HepG2 (cell line): Measurements from ENCODE around the gene HINFP. TPM values are rescaled to one million over a fixed set of nuclear protein-coding genes. Genes with fewer than 3 reads are reported as not detected.

Source experiments
- DNMT1 ChIP-seq: sonication (generic); formaldehyde crosslinking; IDR thresholded peaks from 2 replicates; pipeline ENCODE4 v1.5.1; 2020; ENCODE audit warnings: mild to moderate bottlenecking, missing genetic modification reagents
- HDAC2 ChIP-seq: sonication (generic); formaldehyde crosslinking; IDR thresholded peaks from 2 replicates; pipeline ENCODE4 v1.4.0; 2020; ENCODE audit warnings: missing genetic modification reagents
- KDM2A ChIP-seq: sonication (generic); formaldehyde crosslinking; IDR thresholded peaks from 2 replicates; pipeline ENCODE4 v1.4.0; 2020; ENCODE audit warnings: low read depth, missing genetic modification reagents, borderline replicate concordance
- KDM6A ChIP-seq: IDR thresholded peaks from 2 replicates; pipeline ENCODE4 v1.6.1; 2016; ENCODE audit warnings: low read depth
- MAZ ChIP-seq, 2 experiments: sonication (generic) in 1 of 2; formaldehyde crosslinking in 1 of 2; IDR thresholded peaks; 2 replicates each; pipeline versions ENCODE4 v1.5.0 to v1.6.1; 2012 to 2020; ENCODE audit warnings: low read depth in 2 of 2, mild to moderate bottlenecking in 2 of 2, borderline replicate concordance in 1 of 2, improper control_type of control experiment in 1 of 2, low read length in 1 of 2, missing genetic modification reagents in 1 of 2, moderate library complexity in 1 of 2
- NFE2 ChIP-seq: sonication (generic); formaldehyde crosslinking; IDR thresholded peaks from 2 replicates; pipeline ENCODE4 v1.4.0; 2020; ENCODE audit warnings: missing genetic modification reagents
- ONECUT2 ChIP-seq: sonication (generic); formaldehyde crosslinking; IDR thresholded peaks from 2 replicates; pipeline ENCODE4 v1.4.0; 2020; ENCODE audit warnings: missing genetic modification reagents
- SMAD9 ChIP-seq: sonication (generic); formaldehyde crosslinking; IDR thresholded peaks from 2 replicates; pipeline ENCODE4 v1.5.1; 2020; ENCODE audit warnings: mild to moderate bottlenecking, missing genetic modification reagents
- ZBTB43 ChIP-seq: sonication (generic); formaldehyde crosslinking; conservative IDR thresholded peaks from 2 replicates; pipeline ENCODE4 v1.4.0; 2020; ENCODE audit warnings: missing genetic modification reagents
- ZNF260 ChIP-seq: sonication (generic); formaldehyde crosslinking; IDR thresholded peaks from 2 replicates; pipeline ENCODE4 v1.4.0; 2020; ENCODE audit warnings: missing genetic modification reagents, low read depth, mild to moderate bottlenecking, borderline replicate concordance
- ZNF318 ChIP-seq: sonication (generic); formaldehyde crosslinking; IDR thresholded peaks from 2 replicates; pipeline ENCODE4 v1.4.0; 2020; ENCODE audit warnings: mild to moderate bottlenecking, missing genetic modification reagents
- ZNF552 ChIP-seq: sonication (generic); formaldehyde crosslinking; IDR thresholded peaks from 2 replicates; pipeline ENCODE4 v1.9.0; 2022; ENCODE audit warnings: missing genetic modification reagents, mild to moderate bottlenecking, borderline replicate concordance
- ZNF749 ChIP-seq: sonication (generic); formaldehyde crosslinking; IDR thresholded peaks from 2 replicates; pipeline ENCODE4 v1.8.0; 2022; ENCODE audit warnings: mild to moderate bottlenecking, missing genetic modification reagents, moderate library complexity, borderline replicate concordance
- polyA plus RNA-seq, 8 experiments: library from polyadenylated mRNA; depleted of rRNA in 3 of 8; stranded (reverse) in 7 of 8; unstranded in 1 of 8; fragments of >200 nt; fragmentation: Illumina TruSeq in 4 of 8; extraction: Trizol in 4 of 8; gene quantifications; 2 replicates each; pipeline versions ENCODE4 v1.2.1 to v1.2.3, GENCODE V29; 2011 to 2016; ENCODE audit warnings: low read depth in 4 of 8, missing spikeins in 1 of 8, mixed read lengths in 1 of 8; ENCODE audit not compliant: insufficient read depth in 1 of 8
- total RNA-seq, 5 experiments: library from RNA; depleted of rRNA; stranded (reverse); fragments of >200 nt; fragmentation: Illumina TruSeq; extraction: Trizol; gene quantifications; 2 replicates each; pipeline ENCODE4 v1.2.3, GENCODE V29; 2016; ENCODE audit warnings: low read depth in 1 of 5
- TF ChIP-seq, protein P1 (sequence below): IDR thresholded peaks from 2 replicates; pipeline ENCODE4 v1.6.1; 2012; ENCODE audit warnings: low read depth, low read length, improper control_type of control experiment
- TF ChIP-seq, protein P2 (sequence below): sonication (generic); formaldehyde crosslinking; IDR thresholded peaks from 2 replicates; pipeline ENCODE4 v1.5.0; 2020; ENCODE audit warnings: missing genetic modification reagents, mild to moderate bottlenecking, borderline replicate concordance

The HINFP gene
- total and polyA plus RNA-seq, 2 of the 13 experiments (the other 11 are each of a cell fraction or from before 2014, with no cell fraction given): 15.1 to 21.4 TPM

GRCh38 chr11:119084663-119085436, 36.5 kb upstream of the HINFP start, which contains the start of gene HMBS (continued):
- TF ChIP-seq, protein P1, sequence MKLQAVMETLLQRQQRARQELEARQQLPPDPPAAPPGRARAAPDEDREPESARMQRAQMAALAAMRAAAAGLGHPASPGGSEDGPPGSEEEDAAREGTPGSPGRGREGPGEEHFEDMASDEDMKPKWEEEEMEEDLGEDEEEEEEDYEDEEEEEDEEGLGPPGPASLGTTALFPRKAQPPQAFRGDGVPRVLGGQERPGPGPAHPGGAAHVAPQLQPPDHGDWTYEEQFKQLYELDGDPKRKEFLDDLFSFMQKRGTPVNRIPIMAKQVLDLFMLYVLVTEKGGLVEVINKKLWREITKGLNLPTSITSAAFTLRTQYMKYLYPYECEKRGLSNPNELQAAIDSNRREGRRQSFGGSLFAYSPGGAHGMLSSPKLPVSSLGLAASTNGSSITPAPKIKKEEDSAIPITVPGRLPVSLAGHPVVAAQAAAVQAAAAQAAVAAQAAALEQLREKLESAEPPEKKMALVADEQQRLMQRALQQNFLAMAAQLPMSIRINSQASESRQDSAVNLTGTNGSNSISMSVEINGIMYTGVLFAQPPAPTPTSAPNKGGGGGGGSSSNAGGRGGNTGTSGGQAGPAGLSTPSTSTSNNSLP: no peak
- 0 out of 2 replicates have a peak, but pooled peaks have one; percentile 49 for TF ChIP-seq ZNF552 (CRISPR knock-in tag)
- TF ChIP-seq KDM2A: peak; percentile 88
- TF ChIP-seq MAZ (IDR thresholded peaks at IDR 0.05; ENCODE audit: borderline replicate concordance, low read depth, low read length): peak; percentile 54; the same call in 1 of the 2 replicates
- TF ChIP-seq MAZ (CRISPR knock-in tag; IDR thresholded peaks at IDR 0.05; ENCODE audit: low read depth): 0 out of 2 replicates have a peak, but pooled peaks have one; percentile 32
- TF ChIP-seq ONECUT2: no peak
- TF ChIP-seq ZNF260 (CRISPR knock-in tag): no peak
- no peak for TF ChIP-seq DNMT1 (CRISPR knock-in tag)
- 0 out of 2 replicates have a peak, but pooled peaks have one; percentile 54 for TF ChIP-seq ZBTB43 (CRISPR knock-in tag)
- no peak for TF ChIP-seq NFE2 (CRISPR knock-in tag)
- TF ChIP-seq ZNF749 (CRISPR knock-in tag): peak; percentile 81; the same call in 1 of the 2 replicates
- no peak for TF ChIP-seq KDM6A (CRISPR knock-in tag)
- TF ChIP-seq ZNF318 (CRISPR knock-in tag): peak; percentile 92
- TF ChIP-seq SMAD9 (CRISPR knock-in tag): no peak; the same call in 1 of the 2 replicates
- peak; percentile 54 for TF ChIP-seq HDAC2 (CRISPR knock-in tag)
- TF ChIP-seq, protein P2, sequence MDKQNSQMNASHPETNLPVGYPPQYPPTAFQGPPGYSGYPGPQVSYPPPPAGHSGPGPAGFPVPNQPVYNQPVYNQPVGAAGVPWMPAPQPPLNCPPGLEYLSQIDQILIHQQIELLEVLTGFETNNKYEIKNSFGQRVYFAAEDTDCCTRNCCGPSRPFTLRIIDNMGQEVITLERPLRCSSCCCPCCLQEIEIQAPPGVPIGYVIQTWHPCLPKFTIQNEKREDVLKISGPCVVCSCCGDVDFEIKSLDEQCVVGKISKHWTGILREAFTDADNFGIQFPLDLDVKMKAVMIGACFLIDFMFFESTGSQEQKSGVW (CRISPR knock-in tag): no peak
